ENCODE measurements around the gene TMEM61.

DNA sequence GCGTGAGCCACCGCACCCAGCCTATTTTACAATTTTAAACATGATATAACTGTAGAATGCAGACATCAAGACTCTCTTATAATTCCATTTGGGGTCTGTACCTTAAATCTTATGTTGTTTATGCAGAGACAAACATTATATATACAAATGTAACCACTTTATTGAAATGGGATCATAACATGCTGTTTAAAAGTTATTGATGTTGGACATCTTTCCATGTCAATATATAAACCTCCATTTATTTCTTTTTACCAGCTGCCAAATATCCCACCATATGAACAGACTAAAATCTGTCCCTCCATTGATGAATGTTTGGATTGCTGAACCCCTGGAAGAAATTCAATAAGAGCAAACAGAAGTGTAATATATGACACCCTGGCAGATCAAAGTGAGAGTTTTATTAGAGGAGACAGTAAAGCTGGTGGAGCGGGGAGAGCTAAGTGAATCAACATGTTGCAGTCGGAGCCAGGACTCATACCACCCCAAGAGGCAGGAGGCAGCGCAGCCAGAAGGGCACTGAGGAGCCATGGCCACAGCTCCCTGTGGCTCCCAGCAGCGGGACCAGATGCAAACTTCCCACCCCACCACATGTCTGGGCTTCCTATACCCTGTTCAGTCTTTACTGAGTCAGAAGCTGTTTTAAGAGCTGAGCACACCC lies 54.2 kb downstream of the TMEM61 start:
- TF ChIP-seq, protein P1, sequence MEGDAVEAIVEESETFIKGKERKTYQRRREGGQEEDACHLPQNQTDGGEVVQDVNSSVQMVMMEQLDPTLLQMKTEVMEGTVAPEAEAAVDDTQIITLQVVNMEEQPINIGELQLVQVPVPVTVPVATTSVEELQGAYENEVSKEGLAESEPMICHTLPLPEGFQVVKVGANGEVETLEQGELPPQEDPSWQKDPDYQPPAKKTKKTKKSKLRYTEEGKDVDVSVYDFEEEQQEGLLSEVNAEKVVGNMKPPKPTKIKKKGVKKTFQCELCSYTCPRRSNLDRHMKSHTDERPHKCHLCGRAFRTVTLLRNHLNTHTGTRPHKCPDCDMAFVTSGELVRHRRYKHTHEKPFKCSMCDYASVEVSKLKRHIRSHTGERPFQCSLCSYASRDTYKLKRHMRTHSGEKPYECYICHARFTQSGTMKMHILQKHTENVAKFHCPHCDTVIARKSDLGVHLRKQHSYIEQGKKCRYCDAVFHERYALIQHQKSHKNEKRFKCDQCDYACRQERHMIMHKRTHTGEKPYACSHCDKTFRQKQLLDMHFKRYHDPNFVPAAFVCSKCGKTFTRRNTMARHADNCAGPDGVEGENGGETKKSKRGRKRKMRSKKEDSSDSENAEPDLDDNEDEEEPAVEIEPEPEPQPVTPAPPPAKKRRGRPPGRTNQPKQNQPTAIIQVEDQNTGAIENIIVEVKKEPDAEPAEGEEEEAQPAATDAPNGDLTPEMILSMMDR (IDR thresholded peaks at IDR 0.05), result no peak
- no peak for TF ChIP-seq EZH2 (IDR thresholded peaks at IDR 0.05; ENCODE audit: borderline replicate concordance, insufficient read depth, low read depth, low read length, poor library complexity, severe bottlenecking)
